Sigmoid colon (tissue), 3 donors: ENCODE results near the gene BGLAP.

Source experiments
- CTCF ChIP-seq, 4 experiments: fragments of 450-650 bp in 3 of 4; fragments of 200-600 bp in 1 of 4; IDR thresholded peaks; one replicate each; pipeline ENCODE4 v1.5.1; 2016 to 2019; ENCODE audit warnings: antibody characterized with exemption in 4 of 4, mild to moderate bottlenecking in 3 of 4, moderate library complexity in 2 of 4
- POLR2A ChIP-seq, 2 donors: fragments of 450-650 bp; IDR thresholded peaks; one replicate each; pipeline ENCODE4 v1.6.1; 2016; ENCODE audit warnings: antibody characterized with exemption in 2 of 2, mild to moderate bottlenecking in 2 of 2, moderate library complexity in 2 of 2

GRCh38 chr1:156270314-156270713 is 28.3 kb downstream of the BGLAP start:
- TF ChIP-seq CTCF (IDR thresholded peaks at IDR 0.05) (no peak), POLR2A (IDR thresholded peaks at IDR 0.05) (no peak)
